ENCODE data around the gene NTHL1. TPM values are rescaled to one million over a fixed set of nuclear protein-coding genes. Genes with fewer than 3 reads are reported as not detected.

Gene NTHL1
- total RNA-seq, 1 experiment from 2014 or later, result 51.6 TPM

DNA sequence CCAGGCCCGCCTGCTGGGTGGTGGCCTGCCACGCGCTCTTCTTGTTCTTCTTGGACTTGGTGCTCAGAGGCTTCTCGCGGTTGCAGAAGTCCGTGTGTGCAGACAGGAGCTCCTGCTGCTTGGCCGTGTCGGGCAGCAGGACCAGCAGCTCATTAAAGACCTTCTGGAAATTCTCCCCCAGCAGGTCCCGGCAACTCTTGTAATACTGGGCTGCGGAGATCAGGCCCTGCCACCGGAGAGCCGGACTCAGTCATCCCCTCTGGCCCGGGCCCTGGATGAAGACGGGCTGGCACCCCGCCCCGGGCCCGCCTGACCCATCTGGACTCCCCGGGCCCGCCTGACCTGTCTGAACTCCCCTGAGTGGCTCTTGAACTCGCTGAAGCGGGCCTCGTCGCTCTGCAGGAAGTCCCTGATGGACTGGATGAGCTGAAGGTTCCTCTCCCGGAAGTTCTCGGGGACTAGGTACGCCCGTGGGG, 49.2 kb downstream of the NTHL1 start:
- no peak overlapping the region for H3K27ac ChIP-seq (ENCODE audit: low read depth, low read length, poor library complexity, severe bottlenecking)
- H3K27me3 ChIP-seq (replicated peaks; ENCODE audit: insufficient read depth, low read depth, low read length, poor library complexity), result no peaks in the 10 kb centered on the region
- no peak for DNase-seq (ENCODE audit: low spot score)
- BruUV-seq (replicated peaks), result no TSS peak
- peaks cover 63% of the 10 kb centered on the region for H3K36me3 ChIP-seq (ENCODE audit: insufficient read depth, low read length, poor library complexity, severe bottlenecking)
- no peaks in the 10 kb centered on the region for H3K4me1 ChIP-seq (ENCODE audit: insufficient read depth, low read length, poor library complexity, severe bottlenecking)
- intact Hi-C loops (cut with micrococcal nuclease; ENCODE audit: unreplicated experiment), result no loop called here
- H3K4me3 ChIP-seq (ENCODE audit: low read depth, low read length, poor library complexity, severe bottlenecking), result no peak overlapping the region
- ChIA-PET CTCF (interaction anchor here (0.6 kb wide), 1 partner anchor 500 kb away, joined by 3 read pairs; no protein-coding TSS in a partner anchor), POLR2A (ENCODE audit: low non-redundant PET) (no interaction called here)
- no peak for TF ChIP-seq EZH2 (IDR thresholded peaks at IDR 0.05; ENCODE audit: borderline replicate concordance, low read depth, low read length, poor library complexity, severe bottlenecking)
- TF ChIP-seq, protein P1, sequence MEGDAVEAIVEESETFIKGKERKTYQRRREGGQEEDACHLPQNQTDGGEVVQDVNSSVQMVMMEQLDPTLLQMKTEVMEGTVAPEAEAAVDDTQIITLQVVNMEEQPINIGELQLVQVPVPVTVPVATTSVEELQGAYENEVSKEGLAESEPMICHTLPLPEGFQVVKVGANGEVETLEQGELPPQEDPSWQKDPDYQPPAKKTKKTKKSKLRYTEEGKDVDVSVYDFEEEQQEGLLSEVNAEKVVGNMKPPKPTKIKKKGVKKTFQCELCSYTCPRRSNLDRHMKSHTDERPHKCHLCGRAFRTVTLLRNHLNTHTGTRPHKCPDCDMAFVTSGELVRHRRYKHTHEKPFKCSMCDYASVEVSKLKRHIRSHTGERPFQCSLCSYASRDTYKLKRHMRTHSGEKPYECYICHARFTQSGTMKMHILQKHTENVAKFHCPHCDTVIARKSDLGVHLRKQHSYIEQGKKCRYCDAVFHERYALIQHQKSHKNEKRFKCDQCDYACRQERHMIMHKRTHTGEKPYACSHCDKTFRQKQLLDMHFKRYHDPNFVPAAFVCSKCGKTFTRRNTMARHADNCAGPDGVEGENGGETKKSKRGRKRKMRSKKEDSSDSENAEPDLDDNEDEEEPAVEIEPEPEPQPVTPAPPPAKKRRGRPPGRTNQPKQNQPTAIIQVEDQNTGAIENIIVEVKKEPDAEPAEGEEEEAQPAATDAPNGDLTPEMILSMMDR (conservative IDR thresholded peaks at IDR 0.05; ENCODE audit: low read depth, low read length), result no peak
- no peaks in the 10 kb centered on the region for H3K9me3 ChIP-seq (ENCODE audit: low read depth, low read length, poor library complexity, severe bottlenecking)

DNA sequence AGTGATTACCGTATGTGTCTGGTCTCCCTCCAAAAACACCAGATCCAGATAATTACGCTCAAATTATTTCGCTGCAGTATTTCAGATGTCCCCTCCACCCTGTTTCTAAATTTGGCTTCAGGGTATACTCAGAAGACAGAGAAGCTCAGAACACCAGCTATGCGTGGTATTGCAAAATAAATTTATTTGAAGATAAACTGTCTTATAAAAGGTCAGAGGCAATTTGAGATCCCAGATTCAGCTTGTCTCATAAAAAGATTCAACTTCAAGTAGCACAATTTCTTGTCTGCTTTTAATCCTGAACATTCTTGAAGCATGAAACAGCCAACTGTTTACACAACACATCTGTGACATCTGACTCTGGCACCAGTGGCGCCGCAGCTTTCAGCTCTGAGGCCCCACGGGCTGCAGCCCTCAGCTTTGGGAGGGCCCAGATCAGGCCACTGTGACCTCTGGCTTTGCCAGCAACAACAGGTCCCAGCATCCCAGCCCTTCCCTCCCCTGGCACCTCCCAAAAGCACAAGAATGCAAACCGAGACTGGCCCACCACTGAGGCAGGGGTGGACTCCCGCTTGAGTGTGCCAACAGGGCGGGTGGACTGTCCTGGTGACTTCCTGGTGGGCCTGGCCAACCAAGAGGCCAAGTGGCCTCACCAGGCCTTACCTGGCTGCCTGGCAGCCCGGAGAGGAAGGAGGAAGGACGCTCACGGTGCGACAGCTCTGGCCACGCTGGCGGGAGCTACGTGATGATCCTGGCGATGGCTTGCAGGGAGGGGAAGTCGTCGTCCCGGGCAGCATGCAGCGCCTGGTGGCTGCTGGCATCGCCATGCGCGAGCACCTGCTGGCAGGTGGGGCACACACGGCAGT, 49.9 kb downstream of the NTHL1 start:
- Histone ChIP-seq H3K36me3 (ENCODE audit: insufficient read depth, low read length, poor library complexity, severe bottlenecking) (peaks cover 56% of the 10 kb centered on the region), H3K9me3 (ENCODE audit: low read depth, low read length, poor library complexity, severe bottlenecking) (no peaks in the 10 kb centered on the region), H3K27me3 (replicated peaks; ENCODE audit: insufficient read depth, low read depth, low read length, poor library complexity) (no peaks in the 10 kb centered on the region), H3K4me3 (ENCODE audit: low read depth, low read length, poor library complexity, severe bottlenecking) (no peak overlapping the region), H3K27ac (ENCODE audit: low read depth, low read length, poor library complexity, severe bottlenecking) (no peak overlapping the region), H3K4me1 (ENCODE audit: insufficient read depth, low read length, poor library complexity, severe bottlenecking) (no peaks in the 10 kb centered on the region)
- CTCF ChIA-PET, result no interaction called here
- intact Hi-C loops (cut with micrococcal nuclease; ENCODE audit: unreplicated experiment), result no loop called here
- DNase-seq (ENCODE audit: low spot score), result no peak
- POLR2A ChIA-PET (ENCODE audit: low non-redundant PET), result no interaction called here
- TF ChIP-seq, protein P1 (conservative IDR thresholded peaks at IDR 0.05; ENCODE audit: low read depth, low read length), result no peak
- TF ChIP-seq EZH2 (IDR thresholded peaks at IDR 0.05; ENCODE audit: borderline replicate concordance, low read depth, low read length, poor library complexity, severe bottlenecking), result no peak
- TSS peak; percentile 38 for BruUV-seq (replicated peaks)

DNA sequence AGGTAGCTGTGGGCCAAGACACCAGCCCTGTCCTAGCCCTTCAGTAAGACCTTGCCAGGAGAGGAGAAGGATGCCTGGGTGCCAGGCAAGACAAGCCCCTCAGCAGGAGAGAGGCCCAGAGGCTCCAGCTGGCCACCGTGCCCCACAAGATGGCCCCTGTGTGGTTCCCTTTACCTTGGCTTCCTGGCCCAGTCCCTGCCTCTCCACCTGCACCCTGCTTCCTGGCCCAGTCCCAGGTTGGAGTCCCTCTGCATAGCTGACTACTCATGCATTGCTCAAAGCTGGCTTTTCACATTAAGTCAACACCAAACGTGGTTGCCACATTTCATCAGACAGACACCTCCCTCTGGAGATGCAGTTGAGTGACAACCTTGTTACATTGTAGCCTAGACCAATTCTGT, 53.9 kb downstream of the NTHL1 start:
- Histone ChIP-seq H3K4me3 (ENCODE audit: low read depth, low read length, poor library complexity, severe bottlenecking) (no peak overlapping the region), H3K4me1 (ENCODE audit: insufficient read depth, low read length, poor library complexity, severe bottlenecking) (peaks cover 6% of the 10 kb centered on the region), H3K9me3 (ENCODE audit: low read depth, low read length, poor library complexity, severe bottlenecking) (no peaks in the 10 kb centered on the region), H3K36me3 (ENCODE audit: insufficient read depth, low read length, poor library complexity, severe bottlenecking) (peaks cover 20% of the 10 kb centered on the region), H3K27me3 (replicated peaks; ENCODE audit: insufficient read depth, low read depth, low read length, poor library complexity) (peaks cover 17% of the 10 kb centered on the region), H3K27ac (ENCODE audit: low read depth, low read length, poor library complexity, severe bottlenecking) (peak overlapping the region; percentile 29)
- CTCF ChIA-PET, result no interaction called here
- no peak for DNase-seq (ENCODE audit: low spot score)
- intact Hi-C loops (cut with micrococcal nuclease; ENCODE audit: unreplicated experiment), result no loop called here
- BruUV-seq (replicated peaks), result no TSS peak
- no peak for TF ChIP-seq EZH2 (IDR thresholded peaks at IDR 0.05; ENCODE audit: borderline replicate concordance, low read depth, low read length, poor library complexity, severe bottlenecking)
- TF ChIP-seq, protein P1 (conservative IDR thresholded peaks at IDR 0.05; ENCODE audit: low read depth, low read length), result no peak
- POLR2A ChIA-PET (ENCODE audit: low non-redundant PET), result no interaction called here
